NCI-H128 (cell line): ENCODE measurements around the gene LIMS1.
"Not testable (repeated sequence)": the region's sequence is repeated elsewhere in the genome, so short reads cannot be mapped to it uniquely, and the experiment has no call there.

Experiments
- DNase-seq: peaks from one replicate; lab custom pipeline; 2025; ENCODE audit not compliant: unreplicated experiment; lab: John Stamatoyannopoulos, UW

The LIMS1 gene

DNA sequence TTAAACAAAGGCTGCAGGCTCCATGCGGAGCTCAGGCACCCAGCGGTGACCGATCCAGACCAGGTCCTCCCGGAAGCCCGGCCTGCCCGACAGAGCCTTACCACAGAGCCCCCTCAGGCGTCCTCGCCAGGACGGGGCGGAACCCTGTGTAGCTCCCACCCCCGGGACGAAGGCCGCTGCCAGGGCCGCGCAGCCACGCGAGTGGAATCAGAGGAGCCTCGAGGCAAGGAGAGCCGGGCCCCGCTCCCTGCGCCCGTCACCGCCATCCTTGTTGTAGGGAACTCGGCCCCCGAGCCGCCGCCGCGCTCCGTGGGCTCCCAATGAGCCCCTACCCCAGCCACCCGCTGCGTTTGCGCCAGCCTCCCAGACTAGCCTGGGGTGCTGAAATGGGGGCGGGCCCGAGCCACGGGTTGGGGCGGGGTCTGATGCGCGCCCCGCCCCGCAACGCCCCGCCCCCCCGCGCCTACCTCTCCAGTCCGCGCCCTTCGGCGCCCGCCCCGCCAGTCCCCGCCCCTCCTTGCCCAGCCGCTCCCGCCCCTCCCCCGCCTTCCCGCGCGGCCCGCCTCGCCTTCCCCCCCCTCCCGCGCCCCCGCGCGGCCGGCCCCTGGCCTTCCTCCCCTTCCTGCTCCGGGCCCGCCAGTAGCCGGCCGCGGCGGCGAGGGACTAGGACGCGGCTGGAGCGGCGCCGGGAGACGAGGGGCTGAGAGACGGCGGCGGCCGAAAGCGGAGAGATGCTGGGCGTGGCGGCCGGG, at the start of gene LIMS1:
LIMS1 (plus strand) TSS at position 639 of the 752 bp plus-strand sequence; CDS start at position 732, 93 bp downstream.
- DNase-seq, result peak; percentile 60

- no peak for DNase-seq
Observed at GRCh38 chr2:108485253-108485652, 49.0 kb upstream of the LIMS1 start.

GRCh38 chr2:108490506-108491122, 43.7 kb upstream of the LIMS1 start:
- DNase-seq, result no peak

DNA sequence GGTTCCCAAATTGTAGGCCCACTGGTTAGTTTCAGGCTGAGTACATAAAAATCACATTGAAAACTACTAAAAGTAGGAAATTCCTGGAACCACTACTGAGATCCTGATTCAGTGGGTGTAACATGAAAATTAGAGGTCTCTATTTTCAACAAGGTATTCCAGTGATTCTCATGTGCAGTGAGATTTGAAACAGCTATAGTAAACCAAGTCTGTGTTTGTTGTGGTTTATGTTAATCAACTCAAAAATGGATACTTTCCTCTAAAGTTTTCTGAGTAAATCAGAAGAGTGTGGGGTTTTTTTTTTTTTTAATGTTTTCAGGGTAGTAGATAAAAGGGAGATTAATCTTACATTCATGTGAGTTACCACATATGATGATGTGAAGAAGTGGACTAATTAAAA, 42.4 kb upstream of the LIMS1 start:
- no peak for DNase-seq

- no peak for DNase-seq
Observed at GRCh38 chr2:108492364-108492763, 41.9 kb upstream of the LIMS1 start.

DNA sequence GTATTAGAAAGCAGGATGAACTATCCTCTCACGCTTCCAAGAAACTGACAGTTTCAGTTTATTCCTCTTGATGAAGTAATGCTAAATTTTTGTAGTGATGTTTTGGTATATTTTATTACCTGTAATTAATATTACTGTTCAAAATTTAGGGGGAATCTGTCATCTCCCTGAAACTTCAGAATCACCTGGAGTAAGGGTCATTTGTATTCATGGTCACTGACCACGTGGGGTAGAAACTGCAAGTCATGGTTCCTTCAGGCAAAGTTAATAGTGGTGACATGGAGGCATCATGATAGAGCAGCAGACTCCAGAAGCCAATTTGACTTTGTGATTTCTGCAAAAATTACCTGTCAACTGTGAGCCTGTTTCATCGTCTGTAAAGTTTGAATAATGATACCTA, 38.1 kb upstream of the LIMS1 start:
- not testable (repeated sequence) for DNase-seq

- not testable (repeated sequence) for DNase-seq
Observed at GRCh38 chr2:108507620-108508019, 26.6 kb upstream of the LIMS1 start.

DNA sequence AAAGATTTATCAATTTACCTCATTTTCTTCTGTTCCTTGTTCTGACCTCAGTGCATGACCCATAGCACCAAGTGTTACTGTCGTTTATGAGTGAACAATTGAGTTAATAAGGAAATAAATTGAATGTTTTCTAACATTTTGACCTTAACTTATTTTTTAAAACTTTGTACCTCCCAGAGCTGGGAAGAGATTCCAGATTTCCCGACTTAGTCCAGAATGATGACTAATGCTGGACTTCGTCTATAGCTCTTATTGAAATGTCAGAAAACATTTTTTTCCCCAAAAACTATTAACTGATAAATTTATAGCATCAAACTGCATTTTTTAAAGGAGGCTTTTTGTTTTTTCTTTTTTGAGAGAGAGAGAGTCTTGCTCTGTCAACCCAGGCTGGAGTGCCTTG, 21.8 kb upstream of the LIMS1 start:
- DNase-seq, result not testable (repeated sequence)

DNA sequence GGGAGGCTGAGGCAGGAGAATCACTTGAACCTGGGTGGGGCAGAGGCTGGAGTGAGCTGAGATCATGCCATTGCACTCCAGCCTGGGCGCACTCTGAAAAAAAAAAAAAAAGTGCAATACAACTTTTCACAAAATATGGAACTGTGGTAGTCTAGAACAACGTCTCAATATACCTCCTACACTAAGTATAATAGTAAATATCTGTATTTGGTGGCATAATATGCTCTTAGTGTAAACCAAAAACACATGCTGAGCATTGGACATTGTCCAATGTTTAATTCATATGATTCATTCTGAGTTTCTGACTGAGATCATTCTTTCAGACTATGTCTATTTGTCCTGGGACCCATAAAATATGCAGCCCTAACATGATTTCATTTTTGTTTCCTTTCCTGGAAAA, 19.8 kb upstream of the LIMS1 start:
- DNase-seq, result not testable (repeated sequence)

- not testable (repeated sequence) for DNase-seq
Observed at GRCh38 chr2:108524688-108525087, 9.6 kb upstream of the LIMS1 start.

GRCh38 chr2:108525258-108525657, 9.0 kb upstream of the LIMS1 start:
- DNase-seq, result not testable (repeated sequence)

- DNase-seq, result no peak
Observed at GRCh38 chr2:108531674-108532055, 2.6 kb upstream of the LIMS1 start.

DNA sequence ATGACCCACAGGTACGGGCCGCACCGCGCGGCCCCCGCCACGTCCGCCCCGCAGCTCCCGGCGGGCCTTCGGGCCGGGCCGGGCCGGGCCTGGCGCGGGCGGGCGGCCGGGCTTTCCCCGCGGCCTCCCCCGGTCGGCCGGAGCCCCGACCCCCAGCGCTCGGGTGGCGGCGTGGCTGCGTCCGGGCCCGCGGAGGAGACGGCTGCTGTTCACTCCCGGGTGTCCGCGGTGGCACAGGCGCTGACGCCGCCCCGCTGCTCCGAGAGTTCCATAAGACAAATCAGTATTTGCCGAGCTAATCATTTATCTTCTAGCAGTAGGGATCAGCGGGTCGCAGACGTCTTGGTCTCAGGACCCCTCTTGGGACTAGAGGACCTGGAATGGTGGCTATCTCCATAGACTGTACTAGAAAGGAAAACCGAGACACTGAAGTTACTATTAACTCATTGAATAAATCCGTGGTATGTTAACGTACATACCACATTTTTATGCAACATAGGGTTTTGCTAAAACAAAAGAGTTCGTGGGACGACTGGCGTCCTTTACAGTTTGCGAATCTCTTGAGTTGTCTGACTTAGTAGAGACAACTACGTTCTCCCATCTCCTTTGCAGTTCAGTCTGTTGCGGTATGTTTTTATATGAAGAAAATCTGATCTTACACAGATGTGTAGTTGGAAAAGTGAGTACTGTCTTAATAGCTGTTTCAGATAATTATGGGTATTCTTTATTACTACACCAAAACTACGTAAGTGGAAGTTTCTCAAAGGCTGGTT, 500 bp downstream of the LIMS1 start:
- DNase-seq, result no peak

DNA sequence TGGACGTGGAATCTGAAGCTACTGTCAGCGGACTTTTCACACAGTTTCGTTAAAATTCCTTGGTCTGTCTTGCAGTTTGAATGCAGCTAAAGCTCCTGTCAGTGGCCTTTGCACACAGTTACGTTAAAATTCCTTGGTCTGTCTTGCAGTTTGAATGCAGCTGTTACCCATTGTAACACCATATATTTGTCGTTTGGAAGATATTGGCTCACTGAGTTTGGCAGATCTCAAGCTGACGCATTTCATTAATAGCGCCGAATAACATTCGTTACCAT, 1.0 kb downstream of the LIMS1 start:
- no peak for DNase-seq

DNA sequence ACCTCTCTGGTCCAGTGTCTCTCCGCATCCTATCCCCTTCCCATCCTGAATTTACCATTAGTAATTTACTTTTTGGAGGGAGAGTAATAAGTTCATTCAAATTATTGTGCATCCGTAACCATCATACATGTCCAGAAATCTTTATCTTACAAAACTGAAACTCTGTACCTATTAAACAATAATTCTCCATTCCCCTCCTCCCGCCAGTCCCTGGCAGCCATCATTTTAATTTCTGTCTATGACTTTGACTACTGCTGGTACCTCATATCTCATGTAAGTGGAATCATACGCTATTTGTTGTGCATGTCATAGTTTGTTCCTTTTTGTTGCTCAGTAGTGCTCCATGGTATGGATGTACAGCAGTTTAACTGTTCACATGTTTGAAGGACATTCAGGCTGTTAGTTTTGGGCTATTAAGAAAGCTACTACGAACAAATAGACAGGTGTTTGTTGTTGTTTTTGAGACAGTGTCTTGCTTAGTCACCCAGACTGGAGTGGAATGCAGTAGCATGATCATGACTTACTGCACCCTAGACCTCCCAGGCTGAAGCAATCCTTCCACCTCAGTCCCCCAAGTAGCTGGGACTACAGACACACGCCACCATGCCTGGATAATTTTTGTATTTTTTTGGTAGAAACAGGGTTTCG, 2.0 kb downstream of the LIMS1 start:
- DNase-seq, result no peak

DNA sequence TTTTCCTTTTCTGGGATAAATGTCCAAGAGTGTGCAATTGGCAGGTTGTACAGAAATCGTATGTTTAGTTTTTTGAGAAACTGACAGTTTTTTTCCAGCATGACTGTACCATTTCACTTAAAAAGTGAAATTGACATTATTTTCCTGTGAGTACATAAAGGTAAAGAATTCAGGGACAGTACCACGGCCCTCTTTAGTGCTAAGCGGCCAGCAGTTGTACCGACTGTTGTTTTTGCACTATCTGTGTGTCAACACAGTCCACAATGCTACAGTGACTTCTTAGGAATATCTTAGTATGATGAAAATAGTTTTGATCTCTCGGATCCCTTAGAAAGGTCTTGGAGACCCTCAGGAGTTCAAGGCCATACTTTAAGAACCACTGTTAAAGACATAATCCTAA, 2.6 kb downstream of the LIMS1 start:
- no peak for DNase-seq

DNA sequence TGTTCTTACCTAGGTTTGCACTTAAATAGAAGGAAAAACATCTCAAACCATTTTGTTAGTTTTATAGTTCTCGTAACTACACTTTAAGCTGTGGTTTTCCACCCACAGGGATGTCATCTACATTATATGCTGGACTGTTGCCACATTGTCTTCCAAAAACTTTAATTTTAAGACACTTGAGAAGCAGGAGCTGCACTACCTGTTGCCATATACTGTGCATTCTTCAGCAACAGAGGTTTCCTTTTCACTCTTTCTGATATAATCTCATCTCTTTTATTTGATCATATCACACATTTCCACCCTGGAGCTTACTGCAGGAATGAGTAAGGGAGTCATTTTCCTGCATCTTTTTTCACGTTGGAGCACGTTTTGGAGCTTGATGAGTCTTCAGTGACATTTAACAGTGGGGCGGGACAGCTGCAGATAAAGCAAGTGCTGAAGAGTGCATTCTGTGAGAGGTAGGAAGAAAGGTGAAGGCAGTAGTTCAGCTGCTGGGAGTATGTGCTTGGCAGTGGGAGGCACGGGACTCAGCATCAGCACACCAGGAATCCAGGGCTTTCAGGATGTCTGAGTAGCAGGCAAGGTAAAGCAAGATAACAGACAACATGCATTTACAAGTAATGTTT, 3.8 kb downstream of the LIMS1 start:
- DNase-seq, result no peak

GRCh38 chr2:108541451-108541850, 7.2 kb downstream of the LIMS1 start:
- no peak for DNase-seq

- no peak for DNase-seq
Observed at GRCh38 chr2:108542071-108542470, 7.8 kb downstream of the LIMS1 start.

DNA sequence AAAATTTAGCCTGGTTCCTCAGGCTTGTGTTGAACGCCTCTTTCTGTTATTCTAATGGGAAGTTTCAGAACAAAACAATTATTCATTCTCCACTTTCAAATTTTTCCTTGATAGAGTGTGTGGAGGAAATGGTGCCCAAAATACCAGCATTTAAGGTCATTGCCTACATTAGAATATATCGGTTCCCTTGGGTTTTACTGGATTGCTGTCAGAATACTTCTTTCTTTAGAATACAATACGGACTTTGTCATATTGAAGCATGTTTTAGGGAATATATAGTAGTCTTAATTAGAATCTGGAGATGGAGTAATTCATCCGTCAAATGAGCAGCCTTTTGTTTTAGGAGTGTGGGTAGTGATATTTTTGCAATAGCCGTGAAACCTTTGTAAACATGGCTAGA, 13.3 kb downstream of the LIMS1 start:
- no peak for DNase-seq
